ENCODE data around the gene RBMS3. TPM values are rescaled to one million over a fixed set of nuclear protein-coding genes. Genes with fewer than 3 reads are reported as not detected.
"Not testable (repeated sequence)": the region's sequence is repeated elsewhere in the genome, so short reads cannot be mapped to it uniquely, and the experiment has no call there.

The RBMS3 gene
- total RNA-seq, 1 experiment from 2014 or later = 1.3 TPM

GRCh38 chr3:30035935-30036567 lies 755.2 kb downstream of the RBMS3 start:
- no TSS peak for BruUV-seq (replicated peaks)
- Mint-ChIP-seq H3K27me3 (ENCODE audit: unreplicated experiment) (no peaks in the 10 kb centered on the region), H3K4me3 (ENCODE audit: low read depth, unreplicated experiment) (no peak overlapping the region), H3K27ac (ENCODE audit: unreplicated experiment) (no peak overlapping the region), H3K4me1 (ENCODE audit: low read depth, unreplicated experiment) (no peaks in the 10 kb centered on the region), H3K36me3 (ENCODE audit: insufficient read depth, unreplicated experiment) (no peaks in the 10 kb centered on the region), H3K9me3 (ENCODE audit: low read depth, unreplicated experiment) (no peaks in the 10 kb centered on the region)
- DNase-seq = no peak
- TF ChIP-seq CTCF (IDR thresholded peaks at IDR 0.05; ENCODE audit: unreplicated experiment) = no peak
- intact Hi-C loops (cut with micrococcal nuclease; ENCODE audit: unreplicated experiment) = no loop called here
- CTCF ChIA-PET = no interaction called here

DNA sequence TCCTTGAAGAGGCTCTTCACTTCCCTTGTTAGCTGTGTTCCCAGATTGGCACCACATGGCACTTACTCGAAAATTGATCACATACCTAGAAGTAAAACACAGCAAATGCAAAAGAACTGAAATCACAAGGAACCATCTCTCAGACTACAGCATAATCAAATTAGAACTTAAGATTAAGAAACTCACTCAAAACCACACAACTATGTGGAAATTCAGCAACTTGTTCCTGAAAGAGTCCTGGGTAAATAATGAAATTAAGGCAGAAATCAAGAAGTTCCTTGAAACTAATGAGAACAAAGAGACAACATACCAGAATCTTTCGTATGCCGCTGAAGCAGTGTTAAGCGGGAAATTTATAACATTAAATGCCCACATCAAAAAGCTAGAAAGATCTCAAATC lies 759.3 kb downstream of the RBMS3 start:
- TF ChIP-seq CTCF (IDR thresholded peaks at IDR 0.05; ENCODE audit: unreplicated experiment) = no peak
- H3K9me3 Mint-ChIP-seq (ENCODE audit: low read depth, unreplicated experiment) = no peaks in the 10 kb centered on the region

GRCh38 chr3:30041481-30041880 lies 760.6 kb downstream of the RBMS3 start:
- DNase-seq; H3K27me3 Mint-ChIP-seq (ENCODE audit: unreplicated experiment); H3K9me3 Mint-ChIP-seq (ENCODE audit: low read depth, unreplicated experiment); H3K4me3 Mint-ChIP-seq (ENCODE audit: low read depth, unreplicated experiment); BruUV-seq (replicated peaks); H3K36me3 Mint-ChIP-seq (ENCODE audit: insufficient read depth, unreplicated experiment); H3K4me1 Mint-ChIP-seq (ENCODE audit: low read depth, unreplicated experiment); H3K27ac Mint-ChIP-seq (ENCODE audit: unreplicated experiment): not testable (repeated sequence)
- CTCF ChIA-PET = interaction anchor here (0.8 to 1.5 kb wide), 2 partner anchors 158 to 652 kb away, joined by 3 to 8 read pairs; no protein-coding TSS in a partner anchor
- intact Hi-C loops (cut with micrococcal nuclease; ENCODE audit: unreplicated experiment) = loop anchor here (5.0 kb wide), 2 partner anchors 56 to 651 kb away; no protein-coding TSS in a partner anchor

More for the DNA sequence above, 759.3 kb downstream of the RBMS3 start:
- H3K36me3 Mint-ChIP-seq (ENCODE audit: insufficient read depth, unreplicated experiment) = no peaks in the 10 kb centered on the region
- BruUV-seq (replicated peaks) = no TSS peak
- H3K4me3 Mint-ChIP-seq (ENCODE audit: low read depth, unreplicated experiment) = no peak overlapping the region
- DNase-seq = no peak
- H3K27ac Mint-ChIP-seq (ENCODE audit: unreplicated experiment) = no peak overlapping the region
- CTCF ChIA-PET = interaction anchor here (0.8 kb wide), 1 partner anchor 159 kb away, joined by 4 read pairs; no protein-coding TSS in a partner anchor
- H3K4me1 Mint-ChIP-seq (ENCODE audit: low read depth, unreplicated experiment) = no peaks in the 10 kb centered on the region
- intact Hi-C loops (cut with micrococcal nuclease; ENCODE audit: unreplicated experiment) = loop anchor here (5.0 kb wide), 2 partner anchors 57 to 652 kb away; no protein-coding TSS in a partner anchor
- H3K27me3 Mint-ChIP-seq (ENCODE audit: unreplicated experiment) = no peaks in the 10 kb centered on the region

DNA sequence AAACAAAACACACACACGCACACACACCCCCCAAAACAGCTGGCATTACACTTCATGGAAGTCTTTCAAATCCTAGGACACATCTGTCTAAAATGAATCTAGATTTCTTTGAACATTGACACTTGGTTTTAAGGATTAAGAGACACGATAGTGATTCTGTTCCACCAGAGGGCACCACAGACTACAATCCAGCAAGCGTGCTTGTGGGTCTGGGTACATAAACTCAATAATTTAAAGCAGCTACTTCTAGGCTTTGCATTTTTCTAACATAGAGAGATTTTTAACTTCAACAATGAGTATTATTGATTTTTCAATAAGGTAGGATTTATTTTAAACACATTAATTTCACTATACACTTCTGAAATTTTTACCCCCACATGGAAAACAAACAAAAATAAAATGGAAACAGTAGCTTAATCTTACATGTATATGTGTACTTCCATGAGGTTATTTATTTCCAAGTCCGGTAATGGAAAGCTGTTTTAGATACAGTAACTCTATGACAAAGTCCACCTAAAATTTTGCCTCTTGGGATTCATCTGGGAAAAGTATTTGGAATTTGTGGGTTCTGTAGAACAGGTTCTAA lies 761.5 kb downstream of the RBMS3 start:
- intact Hi-C loops (cut with micrococcal nuclease; ENCODE audit: unreplicated experiment) = loop anchor here (1.0 to 5.0 kb wide), 6 partner anchors 55 to 1090 kb away; no protein-coding TSS in a partner anchor
- TF ChIP-seq CTCF (IDR thresholded peaks at IDR 0.05; ENCODE audit: unreplicated experiment) = peak; percentile 23
- no peaks in the 10 kb centered on the region for H3K9me3 Mint-ChIP-seq (ENCODE audit: low read depth, unreplicated experiment)
- H3K27ac Mint-ChIP-seq (ENCODE audit: unreplicated experiment) = no peak overlapping the region
- no TSS peak for BruUV-seq (replicated peaks)
- H3K27me3 Mint-ChIP-seq (ENCODE audit: unreplicated experiment) = no peaks in the 10 kb centered on the region
- peak; percentile 71 for DNase-seq
- no peaks in the 10 kb centered on the region for H3K4me1 Mint-ChIP-seq (ENCODE audit: low read depth, unreplicated experiment)
- CTCF ChIA-PET = interaction anchor here (0.7 to 1.5 kb wide), 5 partner anchors 57 to 692 kb away, joined by 3 to 33 read pairs (median 3); no protein-coding TSS in a partner anchor
- no peak overlapping the region for H3K4me3 Mint-ChIP-seq (ENCODE audit: low read depth, unreplicated experiment)
- H3K36me3 Mint-ChIP-seq (ENCODE audit: insufficient read depth, unreplicated experiment) = no peaks in the 10 kb centered on the region
